Measurements from ENCODE around the gene TBC1D14.

The TBC1D14 gene

GRCh38 chr4:6953751-6954380 lies 44.2 kb downstream of the TBC1D14 start:
- peak; percentile 92 for DNase-seq (ENCODE audit: low spot score)

DNA sequence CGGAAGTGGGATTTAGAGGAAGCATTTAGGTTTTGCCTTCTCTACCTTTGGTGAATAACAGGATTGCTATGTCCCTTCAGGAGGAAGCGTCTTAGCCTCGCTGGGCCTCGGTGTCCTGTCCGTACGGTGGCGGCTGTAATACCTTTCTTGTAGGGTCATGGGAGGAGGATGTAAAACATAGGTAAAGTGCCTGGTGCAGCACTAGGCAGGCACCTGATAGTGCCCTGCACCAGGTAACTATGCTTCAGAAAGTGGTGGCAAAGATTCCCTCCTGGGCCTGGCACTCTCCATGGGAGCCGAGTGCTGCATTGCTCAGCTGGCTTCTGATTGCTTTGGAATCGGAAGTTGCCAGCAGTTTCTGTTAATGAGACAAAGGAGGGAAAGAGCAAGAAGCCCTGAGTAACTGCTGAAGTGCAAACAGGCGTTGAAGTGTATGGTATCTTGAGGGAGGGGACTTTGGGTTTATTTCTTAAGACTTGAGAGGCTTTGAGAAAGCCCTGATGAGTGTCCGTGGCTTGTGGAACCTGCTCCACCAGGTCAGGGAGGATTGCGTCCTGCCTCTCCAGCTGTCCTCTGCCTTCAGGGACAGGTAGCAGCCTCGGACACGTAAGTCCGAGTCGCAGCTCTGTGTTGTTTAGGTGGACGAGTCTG lies 45.8 kb downstream of the TBC1D14 start:
- DNase-seq (ENCODE audit: low spot score), result no peak

DNA sequence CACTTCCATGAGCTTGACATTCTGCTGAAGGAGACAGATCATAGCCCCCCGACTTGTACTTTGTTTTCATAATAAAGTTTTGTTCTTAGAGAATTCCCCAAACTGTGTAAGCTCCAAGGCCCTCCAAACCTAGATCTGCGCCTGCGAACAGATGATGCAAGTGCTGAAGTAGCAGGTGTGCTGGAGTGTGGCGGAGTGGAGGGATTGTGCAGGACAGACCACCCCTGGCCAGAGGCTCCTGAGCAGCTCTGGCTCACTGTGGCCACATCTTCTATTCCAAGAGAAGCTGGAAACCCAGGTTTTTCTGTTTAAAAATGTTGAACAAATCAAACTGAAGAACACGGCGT lies 46.4 kb downstream of the TBC1D14 start:
- DNase-seq (ENCODE audit: low spot score), result no peak

DNA sequence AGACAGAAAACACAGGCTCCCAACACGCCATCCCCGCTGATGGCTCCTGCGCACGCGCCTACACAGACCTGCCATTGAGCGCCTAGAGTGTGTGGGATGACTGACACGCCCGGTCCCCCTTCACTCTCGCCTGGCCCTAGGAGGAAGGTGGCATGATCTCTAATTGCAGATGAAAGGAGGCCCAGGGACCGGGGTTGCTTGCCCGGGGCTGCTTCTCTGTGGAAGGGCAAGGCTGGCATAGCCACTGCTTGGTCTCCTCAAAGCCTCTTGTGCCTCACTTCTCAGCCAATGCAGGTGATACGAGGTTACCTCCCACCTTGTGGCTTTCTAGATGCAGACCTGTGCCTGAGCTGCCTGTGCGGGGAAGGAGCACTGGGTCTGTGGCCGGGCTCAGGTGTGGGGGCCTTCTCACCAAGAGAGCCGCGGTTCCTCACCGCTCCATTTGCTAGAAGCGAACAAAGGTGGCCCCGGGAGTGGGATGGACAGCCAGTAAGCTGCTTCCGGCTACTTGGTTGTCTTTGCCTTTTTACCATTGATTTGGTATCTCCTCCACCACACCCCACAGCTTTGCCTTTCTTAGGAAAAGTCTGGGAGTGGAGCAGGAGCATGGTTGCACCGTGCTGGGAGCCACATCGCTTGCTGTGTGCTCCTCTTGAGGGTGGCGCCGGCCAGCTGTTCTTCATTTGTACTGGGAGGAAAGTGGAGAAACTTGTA lies 47.0 kb downstream of the TBC1D14 start:
- no peak for DNase-seq (ENCODE audit: low spot score)

DNA sequence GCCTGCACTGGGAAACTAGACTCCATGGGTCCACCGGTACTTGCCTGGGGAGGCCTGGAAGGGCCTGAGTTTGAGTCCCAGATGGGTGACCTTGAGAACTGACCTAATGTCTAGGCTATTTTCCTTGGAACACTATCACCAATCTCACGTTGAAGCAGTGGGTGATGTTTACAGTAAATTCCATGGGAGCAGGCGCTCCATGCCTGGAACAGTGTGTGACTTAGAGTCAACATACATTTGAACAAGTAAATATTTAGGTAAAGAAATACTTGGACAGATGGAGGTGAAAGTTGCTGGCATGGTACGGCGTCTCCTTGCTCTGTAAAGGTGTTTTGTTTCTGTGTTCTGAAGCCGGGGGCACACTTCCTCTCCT lies 47.5 kb downstream of the TBC1D14 start:
- DNase-seq (ENCODE audit: low spot score), result no peak

DNA sequence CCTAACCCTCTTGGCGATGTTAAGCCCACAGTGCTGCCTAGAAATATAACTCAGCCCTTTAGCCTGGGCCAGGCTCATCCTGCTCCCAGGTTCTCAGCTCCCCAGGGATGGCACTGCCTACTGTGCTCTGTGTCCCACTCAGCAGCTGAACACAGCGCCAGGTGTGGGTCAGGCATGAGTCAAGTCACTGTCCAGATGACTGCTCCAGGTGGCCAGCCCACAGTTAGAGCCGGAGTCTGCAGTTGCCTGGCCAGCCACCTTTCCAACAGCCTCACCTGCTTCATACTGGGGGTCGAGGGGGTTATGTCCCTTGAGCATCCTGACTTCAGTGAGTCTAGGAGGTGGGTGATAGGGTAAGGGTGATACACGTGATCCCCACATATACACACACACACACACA lies 48.4 kb downstream of the TBC1D14 start:
- DNase-seq (ENCODE audit: low spot score), result no peak

DNA sequence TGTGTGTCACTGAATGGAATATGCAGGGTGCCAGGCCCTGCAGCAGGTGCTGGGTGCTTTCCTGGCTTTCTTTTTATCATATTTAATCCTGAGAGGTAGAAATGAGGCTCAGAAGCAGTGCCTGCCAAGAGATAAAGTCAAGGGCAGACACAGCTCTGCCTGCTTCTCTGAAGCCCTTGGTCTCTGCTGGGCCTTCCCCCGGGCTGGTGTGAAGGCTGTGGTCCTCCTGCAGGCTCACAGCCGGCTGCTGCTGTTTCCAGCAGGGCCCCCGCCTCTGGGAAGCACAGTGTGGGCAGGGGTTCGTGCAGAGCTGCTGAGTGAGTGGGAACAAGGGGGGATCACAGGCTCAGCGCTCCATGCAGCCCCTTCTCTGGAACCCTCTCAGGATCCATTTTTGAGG lies 49.6 kb downstream of the TBC1D14 start:
- no peak for DNase-seq (ENCODE audit: low spot score)

DNA sequence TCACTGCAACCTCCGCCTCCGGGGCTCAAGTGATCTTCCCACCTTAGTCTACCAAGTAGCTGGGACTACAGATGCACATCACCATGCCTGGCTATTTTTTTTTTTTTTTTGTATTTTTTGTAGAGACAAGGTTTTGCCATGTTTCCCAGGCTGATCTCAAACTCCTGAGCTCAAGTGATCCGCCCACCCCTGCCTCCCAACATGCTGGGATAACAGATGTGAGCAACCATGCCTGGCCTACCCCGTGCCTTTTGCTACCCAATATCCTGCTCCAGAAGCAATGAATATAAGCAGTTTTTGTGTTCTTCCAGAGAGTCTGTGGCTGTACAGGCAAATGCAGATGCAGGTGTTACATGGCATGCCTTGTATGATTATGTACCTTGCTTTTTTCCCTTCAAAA lies 50.5 kb downstream of the TBC1D14 start:
- DNase-seq (ENCODE audit: low spot score), result no peak

DNA sequence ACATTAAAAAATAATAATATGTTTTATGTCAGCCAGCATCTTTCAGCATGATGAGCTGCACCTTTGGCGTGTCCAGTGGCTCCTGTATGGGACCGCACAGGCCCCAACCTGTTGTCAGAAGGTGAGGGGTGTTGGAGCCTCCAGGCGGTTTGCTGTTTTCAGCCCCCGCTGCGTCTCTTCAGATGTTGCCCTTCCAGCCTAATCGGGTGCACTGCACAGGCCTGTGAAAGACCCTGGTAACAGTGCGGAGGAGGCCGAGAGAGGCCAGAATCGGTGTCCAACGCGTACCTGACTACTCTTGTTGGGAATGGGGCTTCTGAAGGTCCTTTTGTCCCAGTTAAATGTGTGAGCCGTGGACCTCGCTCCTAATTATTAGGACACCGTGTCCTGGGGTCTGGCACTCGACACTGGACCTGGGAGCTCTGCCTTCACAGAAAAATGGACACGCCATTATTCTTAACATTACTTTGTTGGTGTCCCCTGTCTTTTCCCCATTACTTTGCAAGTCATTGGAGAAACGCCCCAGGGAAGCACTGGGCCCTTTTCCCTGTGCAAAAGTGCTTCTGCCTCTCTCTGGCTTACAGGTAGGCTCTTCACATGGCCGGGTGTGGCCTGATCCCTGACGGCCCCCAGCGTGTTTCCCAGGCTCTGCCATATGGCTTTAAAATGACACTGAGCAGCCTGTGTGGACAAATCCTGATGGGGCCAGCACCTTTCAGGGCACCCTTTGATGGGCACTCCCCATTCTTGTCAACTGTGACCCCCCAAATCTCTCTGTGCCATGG lies 51.2 kb downstream of the TBC1D14 start:
- DNase-seq (ENCODE audit: low spot score), result no peak

DNA sequence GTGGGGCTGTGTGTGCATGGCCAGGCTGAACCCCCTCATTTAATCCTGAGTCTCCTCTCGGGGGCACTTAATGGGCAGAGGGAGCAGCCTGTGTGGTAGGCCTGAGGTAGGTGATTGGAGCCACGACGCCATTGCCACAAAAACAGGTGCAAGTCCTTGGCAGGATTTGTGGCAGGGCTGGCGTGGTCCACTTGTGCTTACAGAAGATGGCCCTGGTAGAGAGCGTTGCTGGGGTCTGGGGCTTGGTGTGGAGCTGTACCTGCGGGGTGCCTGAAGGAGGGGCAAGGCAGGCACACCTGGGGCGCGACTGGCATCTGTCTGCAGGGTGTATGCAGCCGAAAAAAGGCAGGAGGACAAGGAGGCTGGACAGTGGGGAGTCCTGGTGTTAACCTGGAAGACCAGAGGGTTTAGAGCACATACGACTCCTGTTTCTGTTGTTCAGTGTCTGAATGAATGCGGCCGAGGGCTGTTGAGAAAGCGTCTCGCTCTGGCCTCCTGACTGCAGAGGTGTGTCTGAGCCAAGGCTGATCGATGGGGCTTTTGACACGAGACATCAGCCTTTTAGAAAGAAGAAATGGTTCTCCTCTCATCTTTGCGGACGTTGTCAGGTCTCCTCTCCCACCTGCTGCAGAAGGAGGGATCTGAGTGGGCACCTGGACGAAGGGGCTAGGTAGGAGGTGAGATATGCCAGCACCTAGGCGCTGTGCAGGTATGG lies 52.0 kb downstream of the TBC1D14 start:
- DNase-seq (ENCODE audit: low spot score), result no peak

GRCh38 chr4:6962211-6963041 lies 52.8 kb downstream of the TBC1D14 start:
- DNase-seq (ENCODE audit: low spot score), result no peak

DNA sequence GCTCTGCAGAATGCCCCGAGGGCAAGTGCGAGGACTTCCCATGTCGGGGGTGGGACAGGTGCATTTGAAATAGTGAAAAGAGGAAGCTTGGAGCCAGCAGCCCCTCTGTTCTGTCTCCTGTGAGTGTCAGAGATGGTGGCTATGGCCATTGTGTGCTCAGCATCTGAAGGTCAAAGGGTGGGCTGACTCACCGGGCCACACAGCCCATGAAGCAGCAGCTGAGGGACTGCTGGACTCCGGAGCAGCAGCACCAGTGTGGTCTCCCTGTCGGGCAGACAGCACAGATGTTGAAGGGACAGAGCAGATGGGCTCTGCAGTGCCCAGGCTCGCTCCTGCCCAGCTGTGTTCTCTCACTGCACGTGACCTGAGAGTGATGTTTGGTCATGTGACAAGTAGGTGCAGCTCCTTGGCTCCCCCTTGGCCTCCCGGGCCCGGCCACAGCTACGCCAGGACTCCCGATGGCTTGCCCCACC lies 53.5 kb downstream of the TBC1D14 start:
- DNase-seq (ENCODE audit: low spot score), result peak; percentile 63

GRCh38 chr4:6964858-6965257 lies 55.2 kb downstream of the TBC1D14 start:
- DNase-seq (ENCODE audit: low spot score), result no peak

DNA sequence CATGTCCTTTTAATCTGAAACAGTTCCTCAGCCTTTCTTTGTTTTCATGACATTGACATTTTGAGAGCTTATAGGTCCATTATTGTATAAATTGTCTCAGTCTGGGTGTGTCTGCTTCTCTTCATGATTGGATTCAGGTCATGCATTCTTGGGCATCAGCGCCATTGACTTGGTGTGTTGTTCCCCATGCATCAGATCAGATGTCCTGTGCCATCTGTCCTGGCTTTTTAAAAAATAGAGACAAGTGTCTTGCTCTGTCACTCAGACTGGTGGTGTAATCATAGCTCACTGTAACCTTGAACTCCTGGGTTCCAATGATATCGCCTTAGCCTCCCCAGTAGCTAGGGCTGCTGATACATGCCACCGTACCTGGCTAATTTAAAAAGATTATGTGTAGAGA lies 55.7 kb downstream of the TBC1D14 start:
- DNase-seq (ENCODE audit: low spot score), result no peak

DNA sequence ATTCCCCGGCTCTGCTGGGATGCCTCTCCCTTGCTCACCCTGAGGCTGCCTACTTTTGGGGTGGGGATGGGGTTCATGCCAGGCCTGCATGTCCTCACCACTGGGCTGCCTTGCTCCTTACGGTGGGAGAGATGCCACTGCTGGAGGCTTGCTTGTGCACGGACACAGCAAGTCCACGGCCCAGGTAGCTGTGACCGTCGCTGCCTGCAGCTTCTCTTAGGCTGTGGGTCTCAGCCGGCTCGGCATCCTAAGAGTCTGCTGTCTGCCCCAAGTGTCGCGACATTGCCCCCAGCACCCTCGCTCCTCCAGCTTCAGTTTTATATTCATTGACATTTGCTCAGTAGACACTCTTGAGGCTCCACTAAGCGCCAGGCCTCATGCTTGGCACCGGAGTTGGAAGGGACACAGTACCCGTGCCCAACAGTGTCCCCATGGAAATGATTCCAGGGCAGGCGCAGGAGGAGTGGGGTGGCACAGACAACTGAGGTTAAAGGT lies 58.3 kb downstream of the TBC1D14 start:
- no peak for DNase-seq (ENCODE audit: low spot score)

DNA sequence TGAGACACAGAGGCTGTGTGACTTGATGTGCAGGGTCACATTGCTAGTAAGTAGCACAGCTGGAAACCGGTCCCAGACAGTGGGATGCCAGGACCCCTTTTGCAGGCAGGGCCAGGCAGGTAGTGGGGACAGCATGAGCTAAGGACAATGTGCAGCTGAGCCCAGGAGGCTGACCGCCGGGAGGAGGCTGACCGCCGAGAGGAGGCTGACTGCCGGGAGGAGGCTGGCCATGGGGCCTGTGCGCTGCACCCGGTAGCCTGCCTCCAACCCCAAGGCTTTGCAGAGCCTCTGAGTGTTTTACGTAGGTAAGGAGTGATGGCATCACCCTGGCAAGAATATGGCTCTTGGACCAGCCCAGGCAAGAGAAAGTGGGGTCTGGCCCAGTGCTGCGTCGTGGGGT lies 58.9 kb downstream of the TBC1D14 start:
- no peak for DNase-seq (ENCODE audit: low spot score)

DNA sequence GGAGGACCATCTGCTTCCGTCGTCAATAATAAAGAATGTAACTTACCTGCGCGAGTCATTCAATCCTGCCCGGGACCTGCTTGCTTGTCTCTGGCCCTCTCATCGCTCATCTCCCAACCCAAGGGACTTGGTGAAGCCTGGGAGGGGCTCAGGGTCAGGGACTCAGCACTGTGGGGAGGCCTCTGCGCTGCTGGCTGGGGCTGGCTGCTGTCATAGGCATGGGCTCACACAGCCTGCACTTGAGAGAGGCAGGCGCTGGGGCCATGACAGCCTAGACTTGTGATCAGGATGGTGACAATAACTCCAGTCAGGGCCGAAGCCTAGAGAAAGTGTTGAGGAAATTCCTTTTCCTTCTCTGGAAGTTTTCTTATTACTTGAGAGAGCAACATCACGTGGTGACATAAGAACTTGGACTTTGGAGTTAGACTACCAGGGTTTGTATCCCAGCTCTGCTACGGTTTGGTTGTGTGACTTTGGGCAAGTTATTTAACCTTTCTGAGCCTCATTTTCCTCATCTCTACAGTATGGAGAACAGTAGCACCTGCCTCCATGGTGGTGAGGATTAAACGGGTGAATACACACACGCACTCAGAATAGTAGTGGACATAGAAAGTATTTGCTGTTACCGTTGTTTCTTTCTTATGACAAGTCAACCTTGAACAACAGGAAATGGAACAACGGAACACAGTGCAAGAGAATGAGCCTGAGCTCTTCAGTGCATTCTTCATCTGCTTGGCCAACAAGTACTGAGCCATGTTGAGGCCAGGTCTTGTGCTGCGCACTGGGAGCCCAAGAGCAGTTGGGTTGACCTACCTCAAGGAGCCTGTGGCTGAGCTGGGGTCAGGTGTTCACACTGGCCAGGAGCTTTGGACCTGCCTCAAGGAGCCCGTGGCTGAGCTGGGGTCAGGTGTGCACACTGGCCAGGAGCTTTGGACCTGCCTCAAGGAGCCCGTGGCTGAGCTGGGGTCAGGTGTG lies 60.5 kb downstream of the TBC1D14 start:
- DNase-seq (ENCODE audit: low spot score), result no peak

- no peak for DNase-seq (ENCODE audit: low spot score)
Observed at GRCh38 chr4:6971536-6972374, 62.1 kb downstream of the TBC1D14 start.

DNA sequence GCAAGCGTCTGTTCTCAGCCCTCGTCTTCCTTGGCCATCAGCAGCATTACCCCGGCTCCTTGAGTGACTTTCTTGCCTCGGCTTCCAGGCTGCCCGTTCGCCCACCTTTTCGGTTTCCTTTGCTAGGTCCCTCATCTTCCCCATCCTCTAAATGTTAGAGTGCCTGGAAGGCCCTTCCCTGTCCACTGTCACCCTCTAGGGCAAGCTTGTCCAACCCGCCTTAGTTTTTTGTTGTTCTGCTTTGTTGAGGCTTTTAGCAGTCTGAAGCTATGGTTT lies 62.7 kb downstream of the TBC1D14 start:
- DNase-seq (ENCODE audit: low spot score), result no peak

All from hepatic stellate cell (primary cell).